ENCODE measurements around the gene PKNOX2. TPM values are rescaled to one million over a fixed set of nuclear protein-coding genes. Genes with fewer than 3 reads are reported as not detected.

PKNOX2 gene
- total and polyA plus RNA-seq, 2 of the 4 experiments (the other 2 are of a cell fraction): 0.72 to 2.3 TPM

DNA sequence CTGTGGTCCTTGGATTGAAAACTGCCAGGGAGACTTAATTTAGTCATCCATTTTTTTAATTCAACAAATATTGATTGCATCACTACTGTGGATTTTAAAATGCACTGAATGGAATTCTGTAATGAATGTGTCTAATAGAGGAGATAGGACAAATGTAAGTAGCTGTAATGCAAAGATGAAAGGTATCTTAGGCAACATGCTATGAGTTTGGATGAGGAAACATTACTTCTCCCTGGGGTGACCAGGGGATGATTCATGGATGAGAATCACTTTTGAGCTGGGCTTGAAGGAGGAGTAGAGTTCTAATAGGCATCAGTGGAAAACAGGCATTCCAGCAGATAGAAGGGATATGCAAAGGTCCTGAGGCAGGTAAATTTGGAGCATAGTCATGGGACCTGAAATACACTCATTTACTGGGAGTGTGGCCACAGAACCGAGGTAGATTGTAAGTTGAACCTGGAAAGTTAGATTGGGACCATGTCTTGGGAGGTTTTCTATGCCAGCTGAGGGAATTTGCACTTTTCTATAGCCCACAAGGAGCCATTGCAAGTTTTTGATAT is 43.4 kb downstream of the PKNOX2 start:
- TF ChIP-seq CEBPB (IDR thresholded peaks at IDR 0.05; ENCODE audit: low read depth, low read length) (peak; percentile 76), RCOR1 (IDR thresholded peaks at IDR 0.05; ENCODE audit: insufficient replicate concordance, low read length) (no peak)
- H2AK9ac ChIP-seq (replicated peaks; ENCODE audit: low read depth, low read length, poor library complexity): no peak overlapping the region
- no peak overlapping the region for H4K8ac ChIP-seq (ENCODE audit: low read depth in 2 of 2, low read length in 2 of 2)
- in situ Hi-C loops (cut with MboI; ENCODE audit: low sequenced_read_pairs): no loop called here
- H3K23ac ChIP-seq (ENCODE audit: low read depth, low read length): no peak overlapping the region
- H2AK5ac ChIP-seq (ENCODE audit: low read depth, low read length): no peak overlapping the region
- H3K4me1 ChIP-seq (ENCODE audit: control insufficient read depth, insufficient read depth, low read length): peaks cover 1% of the 10 kb centered on the region; the same call in 1 of the 2 replicates
- no peak overlapping the region for H2AFZ ChIP-seq (replicated peaks; ENCODE audit: low read length, poor library complexity)
- ATAC-seq (ENCODE audit: low read depth): no peak
- H2BK120ac ChIP-seq (ENCODE audit: low read depth, low read length): no peak overlapping the region
- dilution Hi-C loops (cut with HindIII; ENCODE audit: low sequenced_read_pairs, unreplicated experiment): no loop called here
- no peak overlapping the region for H3K18ac ChIP-seq (ENCODE audit: low read depth, low read length)
- H3K36me3 ChIP-seq (ENCODE audit: control insufficient read depth, insufficient read depth, low read length): no peaks in the 10 kb centered on the region
- H2BK15ac ChIP-seq (ENCODE audit: low read depth, low read length): no peak overlapping the region
- POLR2A ChIA-PET (ENCODE audit: unreplicated experiment): no interaction called here
- H3K9ac ChIP-seq (ENCODE audit: low read depth, low read length): no peak overlapping the region
- no peak overlapping the region for H3K4me3 ChIP-seq (ENCODE audit: insufficient read depth, low read depth, low read length)
- H3K9me1 ChIP-seq (ENCODE audit: insufficient read depth, low read length): peaks cover 9% of the 10 kb centered on the region; the same call in 1 of the 2 replicates
- H3K56ac ChIP-seq (ENCODE audit: extremely low read depth, insufficient read depth, low read length): no peak overlapping the region
- intact Hi-C loops (cut with micrococcal nuclease): no loop called here
- H3K9me3 ChIP-seq (ENCODE audit: control insufficient read depth, insufficient read depth, low read length): no peaks in the 10 kb centered on the region
- WGBS, 2 experiments (ENCODE audit: extremely low coverage in 2 of 2, insufficient read length in 1 of 2): no CpG with 5 or more reads among the region's 1 CpG
- no peak overlapping the region for H4K91ac ChIP-seq (ENCODE audit: insufficient read depth, low read depth, low read length)
- H3K79me1 ChIP-seq (ENCODE audit: low read depth in 1 of 2, low read length in 2 of 2): no peaks in the 10 kb centered on the region
- H3K4me2 ChIP-seq (ENCODE audit: low read depth, low read length): no peak overlapping the region
- H4K20me1 ChIP-seq (ENCODE audit: insufficient read depth, low read length): no peaks in the 10 kb centered on the region; the same call in 1 of the 2 replicates
- CTCF ChIA-PET: no interaction called here
- H3K27me3 ChIP-seq (ENCODE audit: control insufficient read depth, insufficient read depth, low read length): peaks cover 2% of the 10 kb centered on the region; the same call in 1 of the 2 replicates
- no peak overlapping the region for H2BK20ac ChIP-seq (ENCODE audit: low read depth, low read length)
- no peak overlapping the region for H3K4ac ChIP-seq (ENCODE audit: low read depth, low read length)
- no peak overlapping the region for H3K27ac ChIP-seq (ENCODE audit: insufficient read depth, low read length)
- no peak overlapping the region for H4K5ac ChIP-seq (ENCODE audit: low read depth, low read length)
- BruUV-seq (replicated peaks): no TSS peak
- no peak overlapping the region for H2BK5ac ChIP-seq (ENCODE audit: low read depth, low read length, poor library complexity, severe bottlenecking)
- DNase-seq: peak; percentile 60
- H3K14ac ChIP-seq (replicated peaks; ENCODE audit: low read depth, low read length): no peak overlapping the region

Data from IMR-90 (cell line).